H1 (cell line): ENCODE measurements around the gene CD52. TPM values are rescaled to one million over a fixed set of nuclear protein-coding genes. Genes with fewer than 3 reads are reported as not detected.

Experiments
- CTCF ChIA-PET: fragments of 300-600 bp; sonication (Branson Sonifier 250); formaldehyde crosslinking; loops from one replicate; lab custom pipeline; 2021; ENCODE audit not compliant: partially characterized antibody; lab: Charles Lee
- POLR2A ChIA-PET: fragments of 300-600 bp; sonication (Branson Sonifier 250); formaldehyde crosslinking; loops from one replicate; lab custom pipeline; 2021; ENCODE audit warnings: inconsistent platforms; ENCODE audit not compliant: partially characterized antibody; lab: Charles Lee
- DNase-seq, 2 experiments: peaks; one replicate each; pipeline versions ENCODE4 v3.0.0 to v3.0.0-alpha.2; 2010 to 2022; ENCODE audit warnings: low spot score in 2 of 2, low read depth in 1 of 2, mixed read lengths in 1 of 2
- FAIRE-seq: peaks from 2 replicates; lab custom pipeline; 2011; peaks lifted over from hg19 to GRCh38; lab: Jason Lieb, UNC
- H2AFZ ChIP-seq: 2 replicates; pipeline ENCODE4 v1.8.1; 2012; ENCODE audit warnings: low read length, inconsistent platforms
- H2AK5ac ChIP-seq: 2 replicates; pipeline ENCODE4 v1.6.1; 2013; ENCODE audit warnings: low read depth, low read length
- H2BK120ac ChIP-seq: replicated peaks from 2 replicates; pipeline ENCODE3; 2013; ENCODE audit warnings: low read depth, low read length, inconsistent platforms
- H2BK12ac ChIP-seq: 2 replicates; pipeline ENCODE4 v1.6.1; 2013; ENCODE audit warnings: low read depth, low read length
- H2BK15ac ChIP-seq: 2 replicates; pipeline ENCODE4 v1.6.1; 2013; ENCODE audit warnings: low read length
- H2BK20ac ChIP-seq: 2 replicates; pipeline ENCODE4 v1.6.1; 2013; ENCODE audit warnings: low read length
- H2BK5ac ChIP-seq: 2 replicates; pipeline ENCODE4 v1.6.1; 2013; ENCODE audit warnings: low read depth, low read length
- H3K14ac ChIP-seq: 2 replicates; pipeline ENCODE4 v1.6.1; 2013; ENCODE audit warnings: inconsistent platforms; ENCODE audit not compliant: insufficient read length
- H3K18ac ChIP-seq: 2 replicates; pipeline ENCODE4 v1.6.1; 2013; ENCODE audit warnings: low read length; ENCODE audit errors: extremely low read depth
- H3K23ac ChIP-seq: 2 replicates; pipeline ENCODE4 v1.6.1; 2013; ENCODE audit warnings: inconsistent platforms; ENCODE audit not compliant: insufficient read length
- H3K23me2 ChIP-seq: 2 replicates; pipeline ENCODE4 v1.6.1; 2013; ENCODE audit warnings: low read depth, low read length
- H3K27ac ChIP-seq: 2 replicates; pipeline ENCODE4 v1.6.1; 2011; ENCODE audit warnings: low read depth, low read length, inconsistent platforms
- H3K27me3 ChIP-seq, 4 experiments: replicated peaks in 1 of 4; 1 replicate in 1 of 4; 2 replicates in 3 of 4; pipeline versions ENCODE4 v1.6.1 to v1.8.1; 2011 to 2013; ENCODE audit warnings: low read length in 3 of 4, mild to moderate bottlenecking in 3 of 4, inconsistent platforms in 2 of 4, mixed read lengths in 2 of 4, moderate library complexity in 1 of 4; ENCODE audit not compliant: control insufficient read depth in 3 of 4, insufficient read depth in 3 of 4; ENCODE audit errors: extremely low read depth in 1 of 4
- H3K36me3 ChIP-seq, 4 experiments: 2 replicates each; pipeline versions ENCODE4 v1.6.1 to v1.8.1; 2011 to 2013; ENCODE audit warnings: mild to moderate bottlenecking in 4 of 4, low read length in 3 of 4, moderate library complexity in 2 of 4, control low read depth in 1 of 4, inconsistent platforms in 1 of 4; ENCODE audit not compliant: insufficient read depth in 4 of 4, control insufficient read depth in 2 of 4
- H3K4ac ChIP-seq: replicated peaks from 2 replicates; pipeline ENCODE3; 2013; ENCODE audit warnings: low read length, low read depth, mixed read lengths, inconsistent platforms; ENCODE audit not compliant: insufficient read length
- H3K4me1 ChIP-seq, 4 experiments: replicated peaks in 1 of 4; 1 replicate in 1 of 4; 2 replicates in 3 of 4; pipeline versions ENCODE4 v1.6.1 to v1.8.1; 2011 to 2013; ENCODE audit warnings: low read length in 3 of 4, inconsistent platforms in 2 of 4, mixed read lengths in 1 of 4; ENCODE audit not compliant: insufficient read depth in 4 of 4, control insufficient read depth in 3 of 4
- H3K4me2 ChIP-seq, 2 experiments: 2 replicates each; pipeline versions ENCODE4 v1.6.1 to v1.8.1; 2011 to 2013; ENCODE audit warnings: low read depth in 2 of 2, low read length in 2 of 2, control low read depth in 1 of 2, inconsistent platforms in 1 of 2, mild to moderate bottlenecking in 1 of 2; ENCODE audit not compliant: insufficient read depth in 1 of 2
- H3K4me3 ChIP-seq, 4 experiments: fragments of 200-600, 300-600 bp in 1 of 4; sonication (generic), shearing (Covaris generic), sonication (Bioruptor Twin) in 1 of 4; 2 replicates each; pipeline versions ENCODE4 v1.5.1 to v1.8.1; 2011 to 2016; ENCODE audit warnings: low read length in 4 of 4, low read depth in 3 of 4, control low read depth in 2 of 4, inconsistent platforms in 2 of 4, mild to moderate bottlenecking in 2 of 4, mixed read lengths in 1 of 4, moderate library complexity in 1 of 4; ENCODE audit not compliant: insufficient read depth in 2 of 4; ENCODE audit errors: extremely low read depth in 1 of 4
- H3K56ac ChIP-seq: replicated peaks from 2 replicates; pipeline ENCODE3; 2013; ENCODE audit warnings: low read depth, mild to moderate bottlenecking, mixed read lengths, low read length, inconsistent platforms; ENCODE audit not compliant: insufficient read length
- H3K79me1 ChIP-seq: 2 replicates; pipeline ENCODE4 v1.6.1; 2013; ENCODE audit warnings: low read depth, low read length, control low read depth
- H3K79me2 ChIP-seq, 2 experiments: 2 replicates each; pipeline versions ENCODE4 v1.6.1 to v1.8.1; 2012 to 2013; ENCODE audit warnings: low read length in 2 of 2, mild to moderate bottlenecking in 2 of 2, inconsistent platforms in 1 of 2; ENCODE audit not compliant: insufficient read depth in 2 of 2, control insufficient read depth in 1 of 2
- H3K9ac ChIP-seq, 4 experiments: replicated peaks in 1 of 4; 1 replicate in 1 of 4; 2 replicates in 3 of 4; pipeline versions ENCODE4 v1.6.1 to v1.8.1; 2011 to 2013; ENCODE audit warnings: low read depth in 3 of 4, low read length in 3 of 4, control low read depth in 2 of 4, mild to moderate bottlenecking in 2 of 4, moderate library complexity in 2 of 4, inconsistent platforms in 1 of 4; ENCODE audit errors: extremely low read depth in 1 of 4
- H3K9me3 ChIP-seq, 2 experiments: 2 replicates each; pipeline versions ENCODE4 v1.6.1 to v1.8.1; 2012 to 2013; ENCODE audit warnings: mild to moderate bottlenecking in 2 of 2, moderate library complexity in 2 of 2, control low read depth in 1 of 2, inconsistent platforms in 1 of 2, low read depth in 1 of 2, low read length in 1 of 2, mixed read lengths in 1 of 2; ENCODE audit not compliant: insufficient read depth in 2 of 2
- H4K20me1 ChIP-seq, 2 experiments: replicated peaks in 1 of 2; 2 replicates each; pipeline versions ENCODE3 to v1.8.1; 2011 to 2013; ENCODE audit warnings: inconsistent platforms in 2 of 2, low read length in 2 of 2, mild to moderate bottlenecking in 1 of 2; ENCODE audit not compliant: insufficient read depth in 2 of 2, control insufficient read depth in 1 of 2
- H4K5ac ChIP-seq: 2 replicates; pipeline ENCODE4 v1.6.1; 2013; ENCODE audit warnings: low read length, low read depth, mixed read lengths, inconsistent platforms; ENCODE audit not compliant: insufficient read length
- H4K8ac ChIP-seq: 2 replicates; pipeline ENCODE4 v1.8.0; 2013; ENCODE audit warnings: mild to moderate bottlenecking, moderate library complexity, low read length, inconsistent platforms; ENCODE audit not compliant: insufficient read depth; ENCODE audit errors: extremely low read depth
- H4K91ac ChIP-seq: replicated peaks from 2 replicates; pipeline ENCODE3; 2013; ENCODE audit warnings: low read length, mixed read lengths, inconsistent platforms; ENCODE audit not compliant: insufficient read length
- HDAC6 ChIP-seq: IDR thresholded peaks from one replicate; pipeline ENCODE4 v1.7.1; 2012; ENCODE audit warnings: low read depth, mild to moderate bottlenecking, inconsistent platforms, low read length, moderate library complexity
- WGBS, 2 experiments: shearing (Covaris generic) in 1 of 2; methylation state at CpG; one replicate each; pipeline versions ENCODE4 v1.1.6 to v1.1.7; 2013 to 2015; ENCODE audit warnings: low lambda C conversion rate in 2 of 2, mixed read lengths in 2 of 2, inconsistent platforms in 1 of 2, low coverage in 1 of 2, missing lambda C conversion rate in 1 of 2; ENCODE audit not compliant: insufficient replicate concordance in 2 of 2, insufficient coverage in 1 of 2, insufficient read length in 1 of 2; ENCODE audit errors: extremely low coverage in 1 of 2, missing lambda C conversion rate in 1 of 2; 5-methylcytosine and 5-hydroxymethylcytosine counted together
- polyA plus RNA-seq, 7 experiments: library from polyadenylated mRNA; depleted of rRNA in 3 of 7; stranded (reverse) in 5 of 7; unstranded in 2 of 7; fragments of >200 nt in 5 of 7; fragments of 200-250 nt in 2 of 7; gene quantifications; 1 replicate in 5 of 7; 2 replicates in 1 of 7; 4 replicates in 1 of 7; pipeline versions ENCODE4 v1.2.1 to v1.2.3, GENCODE V29; 2011 to 2013; ENCODE audit warnings: missing spikeins in 2 of 7, mixed read lengths in 2 of 7
- total RNA-seq: library from RNA; stranded (reverse); fragmentation: NEBNext Ultra II Directional; extraction: Animal tissue kit (Norgen Biotek cat#: 25700); gene quantifications from 2 replicates; pipeline ENCODE4 v1.2.1, GENCODE V29; 2021

CD52 gene
- total and polyA plus RNA-seq, 2 of the 8 experiments (the other 6 are each of a cell fraction or from before 2014, with no cell fraction given), result 2.4 to 3.1 TPM

GRCh38 chr1:26318338-26319064 is 743 bp downstream of the CD52 start:
- FAIRE-seq (no peak), DNase-seq (no peak)
- peak overlapping the region; percentile 41 for H4K91ac ChIP-seq
- no peaks in the 10 kb centered on the region for H3K9me3 ChIP-seq
- H2BK5ac ChIP-seq, result no peak overlapping the region; the same call in 1 of the 2 replicates
- H2BK15ac ChIP-seq, result peak overlapping the region; percentile 20; the same call in 1 of the 2 replicates
- H3K23me2 ChIP-seq, result no peaks in the 10 kb centered on the region
- no peak overlapping the region for H3K27ac ChIP-seq
- no peak overlapping the region for H2AK5ac ChIP-seq
- no peak overlapping the region for H4K5ac ChIP-seq
- no peaks in the 10 kb centered on the region for H3K27me3 ChIP-seq
- H3K23ac ChIP-seq, result no peak overlapping the region
- H3K79me1 ChIP-seq, result no peaks in the 10 kb centered on the region
- H3K79me2 ChIP-seq, result no peaks in the 10 kb centered on the region
- no peak overlapping the region for H3K4ac ChIP-seq
- no peak overlapping the region for H2BK120ac ChIP-seq
- H2AFZ ChIP-seq, result no peak overlapping the region
- 0 out of 4 replicates have a peak overlapping the region, but pooled peaks of 1 of the 2 experiments have one; percentile 24 for H3K4me2 ChIP-seq
- 0 out of 2 replicates have a peak overlapping the region, but pooled peaks have one; percentile 19 for H3K18ac ChIP-seq
- H4K20me1 ChIP-seq, result no peaks in the 10 kb centered on the region
- peak overlapping the region; percentile 68; the same call in 1 of the 2 replicates for H2BK12ac ChIP-seq
- no peak overlapping the region for H3K14ac ChIP-seq
- ChIA-PET POLR2A (interaction anchor here (0.7 to 5.0 kb wide), 18 partner anchors 11 to 153 kb away, joined by 3 to 29 read pairs (median 5); partner anchors contain the start of genes HMGN2, LIN28A, SH3BGRL3 and UBXN11), CTCF (interaction anchor here (0.6 to 57.0 kb wide), 17 partner anchors 8 to 227 kb away, joined by 3 to 1530 read pairs (median 3); partner anchors contain the start of genes CATSPER4, CEP85, SH3BGRL3 and UBXN11)
- no peak for TF ChIP-seq HDAC6
- H4K8ac ChIP-seq, result 0 out of 2 replicates have a peak overlapping the region, but pooled peaks have one; percentile 51
- H3K9ac ChIP-seq, result no peak overlapping the region
- peaks cover 3 to 8% (median 6%) of the 10 kb centered on the region in 4 experiments; a peak in 5 of 8 replicates for H3K36me3 ChIP-seq
- WGBS, 2 experiments, result 87% methylated on average over 9 of the region's 9 CpGs; no CpG with 5 or more reads in 1 of the 2 experiments
- H2BK20ac ChIP-seq, result no peak overlapping the region
- H3K4me1 ChIP-seq, result peaks cover 4 to 16% (median 8%) of the 10 kb centered on the region in 4 experiments
- H3K4me3 ChIP-seq, result no peak overlapping the region
- no peak overlapping the region for H3K56ac ChIP-seq
